GM18511 (cell line): ENCODE results near the gene ABHD15.

Experiments used
- ATAC-seq: cut with Tn5 transposase; IDR thresholded peaks from one replicate; pipeline ENCODE4 v1.9.1; 2021; ENCODE audit warnings: mild to moderate bottlenecking, moderate library complexity; ENCODE audit not compliant: unreplicated experiment

ABHD15 gene

GRCh38 chr17:29546085-29546484 is 20.8 kb downstream of the ABHD15 start:
- no peak for ATAC-seq

- no peak for ATAC-seq
Observed at GRCh38 chr17:29544066-29544465, 22.8 kb downstream of the ABHD15 start.

- ATAC-seq, result no peak
Observed at GRCh38 chr17:29533976-29534375, 32.9 kb downstream of the ABHD15 start.

- no peak for ATAC-seq
Observed at GRCh38 chr17:29526322-29526721, 40.5 kb downstream of the ABHD15 start.

- no peak for ATAC-seq
Observed at GRCh38 chr17:29524692-29525091, 42.1 kb downstream of the ABHD15 start.

- ATAC-seq, result no peak
Observed at GRCh38 chr17:29518359-29518758, 48.5 kb downstream of the ABHD15 start.

GRCh38 chr17:29514792-29515191 is 52.0 kb downstream of the ABHD15 start:
- ATAC-seq, result no peak

GRCh38 chr17:29510953-29511352 is 55.9 kb downstream of the ABHD15 start:
- no peak for ATAC-seq
